HG02840 (cell line): ENCODE data around the gene RSRC2.
A peak's percentile ranks its signal among the peaks of the same experiment; 100 is the strongest.
"Not testable (repeated sequence)": the region's sequence is repeated elsewhere in the genome, so short reads cannot be mapped to it uniquely, and the experiment has no call there.

Experiments
- ATAC-seq: cut with Tn5 transposase; IDR thresholded peaks from one replicate; pipeline ENCODE4 v1.9.1; 2021; ENCODE audit warnings: mild to moderate bottlenecking, moderate library complexity, moderate number of reproducible peaks; ENCODE audit not compliant: unreplicated experiment, low FRiP score

The RSRC2 gene

GRCh38 chr12:122519418-122519817 is 7.3 kb downstream of the RSRC2 start:
- no peak for ATAC-seq

- ATAC-seq, result no peak
These were observed 7.8 kb downstream of the RSRC2 start for GRCh38 chr12:122518908-122519307.

- no peak for ATAC-seq
These were observed 8.9 kb downstream of the RSRC2 start for GRCh38 chr12:122517877-122518276.

GRCh38 chr12:122516544-122517361 is 10.0 kb downstream of the RSRC2 start:
- no peak for ATAC-seq

- no peak for ATAC-seq
These were observed 11.5 kb downstream of the RSRC2 start for GRCh38 chr12:122515275-122515674.

GRCh38 chr12:122513660-122514059 is 13.1 kb downstream of the RSRC2 start:
- no peak for ATAC-seq

- not testable (repeated sequence) for ATAC-seq
These were observed 13.7 kb downstream of the RSRC2 start for GRCh38 chr12:122513028-122513427.

GRCh38 chr12:122508163-122508562 is 18.6 kb downstream of the RSRC2 start:
- ATAC-seq, result no peak

- ATAC-seq, result no peak
These were observed 20.3 kb downstream of the RSRC2 start for GRCh38 chr12:122506393-122506938.

- no peak for ATAC-seq
These were observed 21.2 kb downstream of the RSRC2 start for GRCh38 chr12:122505419-122506051.

GRCh38 chr12:122503783-122504590 is 22.7 kb downstream of the RSRC2 start:
- ATAC-seq, result no peak

GRCh38 chr12:122503147-122503751 is 23.5 kb downstream of the RSRC2 start:
- no peak for ATAC-seq

GRCh38 chr12:122501489-122501989 is 25.2 kb downstream of the RSRC2 start:
- ATAC-seq, result no peak

GRCh38 chr12:122500685-122501488 is 25.8 kb downstream of the RSRC2 start, which contains the start of gene ZCCHC8:
Gene ZCCHC8 (minus strand): TSS chr12:122500932. CDS start chr12:122500840, 92 bp downstream.
- ATAC-seq, result peak; percentile 92

- no peak for ATAC-seq
These were observed 26.6 kb downstream of the RSRC2 start for GRCh38 chr12:122499991-122500684.

GRCh38 chr12:122495258-122495657 is 31.5 kb downstream of the RSRC2 start:
- no peak for ATAC-seq

- ATAC-seq, result not testable (repeated sequence)
These were observed 33.5 kb downstream of the RSRC2 start for GRCh38 chr12:122493222-122493621.

GRCh38 chr12:122491991-122492390 is 34.7 kb downstream of the RSRC2 start:
- no peak for ATAC-seq

GRCh38 chr12:122489038-122489437 is 37.7 kb downstream of the RSRC2 start:
- no peak for ATAC-seq
